Liver (tissue), 9 donors: ENCODE data around the gene ANOS1. TPM values are rescaled to one million over a fixed set of nuclear protein-coding genes. Genes with fewer than 3 reads are reported as not detected.

Experiments
- DNase-seq: peaks from one replicate; pipeline ENCODE4 v3.0.0-alpha.2; 2017; ENCODE audit warnings: low spot score
- H3K27ac ChIP-seq, 2 donors: one replicate each; pipeline ENCODE4 v1.7.0; 2013; ENCODE audit warnings: inconsistent platforms in 2 of 2, low read length in 2 of 2, control low read depth in 1 of 2, low read depth in 1 of 2, mild to moderate bottlenecking in 1 of 2
- H3K27me3 ChIP-seq, 4 donors: one replicate each; pipeline versions ENCODE4 v1.6.1 to v1.7.0; 2013; ENCODE audit warnings: low read length in 3 of 4, inconsistent platforms in 1 of 4, mild to moderate bottlenecking in 1 of 4, moderate library complexity in 1 of 4; ENCODE audit not compliant: control insufficient read depth in 4 of 4, insufficient read depth in 4 of 4
- H3K36me3 ChIP-seq, 4 donors: one replicate each; pipeline versions ENCODE4 v1.6.1 to v1.7.0; 2013; ENCODE audit warnings: low read length in 3 of 4, mild to moderate bottlenecking in 3 of 4, low read depth in 1 of 4, moderate library complexity in 1 of 4; ENCODE audit not compliant: control insufficient read depth in 4 of 4, insufficient read depth in 3 of 4
- H3K4me1 ChIP-seq, 4 donors: one replicate each; pipeline versions ENCODE4 v1.6.1 to v1.7.0; 2013; ENCODE audit warnings: low read length in 3 of 4, mild to moderate bottlenecking in 3 of 4, moderate library complexity in 1 of 4; ENCODE audit not compliant: control insufficient read depth in 4 of 4, insufficient read depth in 4 of 4
- H3K4me3 ChIP-seq, 3 donors: one replicate each; pipeline versions ENCODE4 v1.6.1 to v1.7.0; 2013; ENCODE audit warnings: low read length in 3 of 3, control low read depth in 1 of 3, low read depth in 1 of 3, mild to moderate bottlenecking in 1 of 3
- H3K9ac ChIP-seq, 2 donors: one replicate each; pipeline ENCODE4 v1.7.0; 2013; ENCODE audit warnings: low read length in 2 of 2, mild to moderate bottlenecking in 2 of 2, moderate library complexity in 2 of 2, control low read depth in 1 of 2, low read depth in 1 of 2
- H3K9me3 ChIP-seq, 4 donors: one replicate each; pipeline versions ENCODE4 v1.6.1 to v1.7.0; 2013; ENCODE audit warnings: low read length in 3 of 4; ENCODE audit not compliant: control insufficient read depth in 4 of 4
- FOXA1 ChIP-seq: IDR thresholded peaks from 2 replicates; pipeline ENCODE4 v1.6.1; 2016; ENCODE audit warnings: antibody characterized with exemption
- GABPA ChIP-seq, 2 donors: IDR thresholded peaks in 1 of 2; conservative IDR thresholded peaks in 1 of 2; 2 replicates each; pipeline ENCODE4 v1.6.1; 2016; ENCODE audit warnings: antibody characterized with exemption in 2 of 2, mild to moderate bottlenecking in 1 of 2, moderate library complexity in 1 of 2
- HNF4A ChIP-seq, 2 donors: conservative IDR thresholded peaks; 2 replicates each; pipeline ENCODE4 v1.6.1; 2016; ENCODE audit warnings: antibody characterized with exemption in 2 of 2, mild to moderate bottlenecking in 2 of 2
- HNF4G ChIP-seq: IDR thresholded peaks from 2 replicates; pipeline ENCODE4 v1.6.1; 2016; ENCODE audit warnings: antibody characterized with exemption
- JUND ChIP-seq, 2 donors: IDR thresholded peaks; 2 replicates each; pipeline ENCODE4 v1.6.1; 2016; ENCODE audit warnings: antibody characterized with exemption in 2 of 2
- NR2F2 ChIP-seq: IDR thresholded peaks from 2 replicates; pipeline ENCODE4 v1.6.1; 2016; ENCODE audit warnings: antibody characterized with exemption
- RAD21 ChIP-seq, 2 donors: IDR thresholded peaks; 2 replicates each; pipeline ENCODE4 v1.6.1; 2016; ENCODE audit warnings: antibody characterized with exemption in 2 of 2, mild to moderate bottlenecking in 2 of 2
- REST ChIP-seq: IDR thresholded peaks from 2 replicates; pipeline ENCODE4 v1.6.1; 2016; ENCODE audit warnings: antibody characterized with exemption, mild to moderate bottlenecking
- SP1 ChIP-seq: IDR thresholded peaks from 2 replicates; pipeline ENCODE4 v1.6.1; 2018; ENCODE audit warnings: antibody characterized with exemption, mild to moderate bottlenecking
- TAF1 ChIP-seq: conservative IDR thresholded peaks from 2 replicates; pipeline ENCODE4 v1.6.1; 2016; ENCODE audit warnings: antibody characterized with exemption, mild to moderate bottlenecking
- whole genome bisulfite sequencing: extraction: QIAGEN DNeasy Blood & Tissue Kit; methylation state at CpG from one replicate; pipeline ENCODE4 v1.1.7; 2013; 5-methylcytosine and 5-hydroxymethylcytosine counted together
- polyA plus RNA-seq, 2 donors: library from polyadenylated mRNA; stranded (reverse) in 1 of 2; unstranded in 1 of 2; fragments of 200-250 nt in 1 of 2; fragments of >200 nt in 1 of 2; fragmentation: Nextera tagmentation in 1 of 2; extraction: Ambion mirVana in 1 of 2; gene quantifications; one replicate each; pipeline versions ENCODE4 v1.2.1 to v1.2.3, GENCODE V29; 2013 to 2015
- total RNA-seq, 2 donors: library from RNA; depleted of rRNA; stranded (reverse); fragments of >200 nt; gene quantifications; one replicate each; pipeline ENCODE4 v1.2.3, GENCODE V29; 2014
- TF ChIP-seq, protein P1 (sequence below): IDR thresholded peaks from 2 replicates; pipeline ENCODE4 v1.6.1; 2016; ENCODE audit warnings: antibody characterized with exemption
- TF ChIP-seq, protein P2 (sequence below): fragments of 150-350 bp; IDR thresholded peaks from 2 replicates; pipeline ENCODE4 v1.5.1; 2017; ENCODE audit warnings: improper control_type of control experiment, low read depth, low read length; ENCODE audit not compliant: missing input control
- TF ChIP-seq, protein P3 (sequence below): IDR thresholded peaks from 2 replicates; pipeline ENCODE4 v1.6.1; 2016; ENCODE audit warnings: antibody characterized with exemption
- TF ChIP-seq, protein P4 (sequence below): IDR thresholded peaks from 2 replicates; pipeline ENCODE4 v1.6.1; 2016; ENCODE audit warnings: antibody characterized with exemption
- donor health status: healthy.
- donor health status: healthy.
- donor health status: healthy.
- donor health status: healthy.
- donor health status: healthy.

The ANOS1 gene
- total and polyA plus RNA-seq, 4 donors, result 0.08 to 1.6 (median 0.27) TPM

DNA sequence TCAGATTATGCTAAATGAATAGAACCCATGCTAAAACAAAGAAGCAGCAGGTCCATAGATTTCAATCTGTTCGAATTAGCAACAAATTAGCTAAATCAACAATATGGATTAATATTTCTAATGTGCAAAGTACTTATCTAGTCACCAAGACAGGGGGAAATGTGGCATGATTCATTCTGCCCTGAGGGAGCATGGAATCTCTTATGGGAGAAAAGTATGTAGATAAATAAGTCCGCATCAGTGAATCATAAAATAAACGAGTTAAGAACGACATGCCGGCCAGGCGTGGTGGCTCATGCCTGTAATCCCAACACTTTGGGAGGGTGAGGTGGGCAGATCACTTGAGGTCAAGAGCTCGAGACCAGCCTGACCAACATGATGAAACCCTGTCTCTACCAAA lies 102.1 kb downstream of the ANOS1 start:
- Histone ChIP-seq H3K36me3 (no peaks in the 10 kb centered on the region), H3K9ac (no peak overlapping the region), H3K4me1 (no peaks in the 10 kb centered on the region)

More for the DNA sequence above, 102.1 kb downstream of the ANOS1 start:
- H3K4me3 ChIP-seq, result no peak overlapping the region
- H3K27ac ChIP-seq, result no peak overlapping the region
- WGBS, result 79% methylated on average over 7 of the region's 7 CpGs
- H3K9me3 ChIP-seq, result no peaks in the 10 kb centered on the region
- H3K27me3 ChIP-seq, result peaks cover 0 to 2% (median 0%) of the 10 kb centered on the region in 4 donors
- no peak for DNase-seq
- TF ChIP-seq RAD21 (IDR thresholded peaks at IDR 0.05), result no peak
- no peak for TF ChIP-seq GABPA (IDR thresholded peaks at IDR 0.05 in 1 of 2, conservative IDR thresholded peaks at IDR 0.05 in 1 of 2)
- TF ChIP-seq, protein P1, sequence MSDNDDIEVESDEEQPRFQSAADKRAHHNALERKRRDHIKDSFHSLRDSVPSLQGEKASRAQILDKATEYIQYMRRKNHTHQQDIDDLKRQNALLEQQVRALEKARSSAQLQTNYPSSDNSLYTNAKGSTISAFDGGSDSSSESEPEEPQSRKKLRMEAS, result no peak
- TF ChIP-seq, protein P2, sequence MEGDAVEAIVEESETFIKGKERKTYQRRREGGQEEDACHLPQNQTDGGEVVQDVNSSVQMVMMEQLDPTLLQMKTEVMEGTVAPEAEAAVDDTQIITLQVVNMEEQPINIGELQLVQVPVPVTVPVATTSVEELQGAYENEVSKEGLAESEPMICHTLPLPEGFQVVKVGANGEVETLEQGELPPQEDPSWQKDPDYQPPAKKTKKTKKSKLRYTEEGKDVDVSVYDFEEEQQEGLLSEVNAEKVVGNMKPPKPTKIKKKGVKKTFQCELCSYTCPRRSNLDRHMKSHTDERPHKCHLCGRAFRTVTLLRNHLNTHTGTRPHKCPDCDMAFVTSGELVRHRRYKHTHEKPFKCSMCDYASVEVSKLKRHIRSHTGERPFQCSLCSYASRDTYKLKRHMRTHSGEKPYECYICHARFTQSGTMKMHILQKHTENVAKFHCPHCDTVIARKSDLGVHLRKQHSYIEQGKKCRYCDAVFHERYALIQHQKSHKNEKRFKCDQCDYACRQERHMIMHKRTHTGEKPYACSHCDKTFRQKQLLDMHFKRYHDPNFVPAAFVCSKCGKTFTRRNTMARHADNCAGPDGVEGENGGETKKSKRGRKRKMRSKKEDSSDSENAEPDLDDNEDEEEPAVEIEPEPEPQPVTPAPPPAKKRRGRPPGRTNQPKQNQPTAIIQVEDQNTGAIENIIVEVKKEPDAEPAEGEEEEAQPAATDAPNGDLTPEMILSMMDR, result no peak
- no peak for TF ChIP-seq TAF1
- TF ChIP-seq, protein P3, sequence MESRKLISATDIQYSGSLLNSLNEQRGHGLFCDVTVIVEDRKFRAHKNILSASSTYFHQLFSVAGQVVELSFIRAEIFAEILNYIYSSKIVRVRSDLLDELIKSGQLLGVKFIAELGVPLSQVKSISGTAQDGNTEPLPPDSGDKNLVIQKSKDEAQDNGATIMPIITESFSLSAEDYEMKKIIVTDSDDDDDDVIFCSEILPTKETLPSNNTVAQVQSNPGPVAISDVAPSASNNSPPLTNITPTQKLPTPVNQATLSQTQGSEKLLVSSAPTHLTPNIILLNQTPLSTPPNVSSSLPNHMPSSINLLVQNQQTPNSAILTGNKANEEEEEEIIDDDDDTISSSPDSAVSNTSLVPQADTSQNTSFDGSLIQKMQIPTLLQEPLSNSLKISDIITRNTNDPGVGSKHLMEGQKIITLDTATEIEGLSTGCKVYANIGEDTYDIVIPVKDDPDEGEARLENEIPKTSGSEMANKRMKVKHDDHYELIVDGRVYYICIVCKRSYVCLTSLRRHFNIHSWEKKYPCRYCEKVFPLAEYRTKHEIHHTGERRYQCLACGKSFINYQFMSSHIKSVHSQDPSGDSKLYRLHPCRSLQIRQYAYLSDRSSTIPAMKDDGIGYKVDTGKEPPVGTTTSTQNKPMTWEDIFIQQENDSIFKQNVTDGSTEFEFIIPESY, result no peak
- no peak for TF ChIP-seq FOXA1
- TF ChIP-seq, protein P4, sequence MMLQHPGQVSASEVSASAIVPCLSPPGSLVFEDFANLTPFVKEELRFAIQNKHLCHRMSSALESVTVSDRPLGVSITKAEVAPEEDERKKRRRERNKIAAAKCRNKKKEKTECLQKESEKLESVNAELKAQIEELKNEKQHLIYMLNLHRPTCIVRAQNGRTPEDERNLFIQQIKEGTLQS, result no peak
- TF ChIP-seq JUND (IDR thresholded peaks at IDR 0.05), result no peak
- TF ChIP-seq HNF4A (conservative IDR thresholded peaks at IDR 0.05), result no peak
- no peak for TF ChIP-seq NR2F2
- no peak for TF ChIP-seq REST
- no peak for TF ChIP-seq HNF4G
- TF ChIP-seq SP1, result no peak
